Posterior vena cava (tissue), 2 donors: Measurements from ENCODE around the gene FGF1. TPM values are rescaled to one million over a fixed set of nuclear protein-coding genes. Genes with fewer than 3 reads are reported as not detected.
A peak's percentile ranks its signal among the peaks of the same experiment; 100 is the strongest.

Source experiments
- DNase-seq: peaks from one replicate; pipeline ENCODE4 v3.0.0-alpha.2; 2020; ENCODE audit warnings: low spot score
- intact Hi-C, 2 donors: fragments of 100-400 bp; cut with DNase I; formaldehyde crosslinking; loops; one replicate each; pipeline versions ENCODE4 v1.14.1 to v1.14.2; 2022 to 2023
- long read RNA-seq, 2 donors: library from polyadenylated mRNA; unstranded; transcript quantifications; one replicate each; pipeline ENCODE4 v2.0.0, GENCODE V29; 2020 to 2021
- total RNA-seq, 2 donors: library from RNA; stranded (reverse); fragmentation: NEBNext Ultra II Directional; extraction: Animal tissue kit (Norgen Biotek cat#: 25700); gene quantifications; one replicate each; pipeline ENCODE4 v1.2.1, GENCODE V29; 2021
- donor health status: DM: yes; HTN: yes; CAD: no.
- donor health status: DM: yes; HTN: yes; CAD: no.

Gene FGF1
- 1 to 10 TPM; 2.3 to 5.0 TPM for total RNA-seq
- long read RNA-seq, donor 1, partial matches to known transcripts = 0 of 3 reads
- long read RNA-seq, donor 1, other reads (novel, unspliced or antisense) = 3 of 3 reads
- long read RNA-seq, donor 2, partial matches to known transcripts = 0 of 1 reads
- long read RNA-seq, donor 2, other reads (novel, unspliced or antisense) = 0 of 1 reads

GRCh38 chr5:142685418-142686209 lies at the start of gene FGF1:
Gene FGF1, minus strand, starts transcription at chr5:142686090. Its CDS starts 71,963 bp downstream, at chr5:142614127.
- intact Hi-C loops = no loop called here
- peak; percentile 69 for DNase-seq

DNA sequence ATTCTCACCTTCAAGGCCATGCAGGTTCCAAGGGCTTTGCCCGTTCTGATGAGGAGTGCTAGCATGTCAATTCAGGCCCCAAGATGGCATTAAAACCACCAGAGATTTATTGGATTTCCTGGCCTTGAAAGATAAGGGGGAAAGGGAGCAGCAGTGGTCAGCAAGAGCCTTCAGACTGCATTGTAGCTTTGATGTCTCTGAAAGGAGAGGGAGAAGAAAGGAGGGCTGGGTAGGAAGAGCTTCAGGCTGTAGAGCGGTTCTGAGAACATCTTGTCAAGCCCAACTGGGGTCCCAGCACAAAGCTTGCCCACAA lies 41.8 kb upstream of the FGF1 start:
- no peak for DNase-seq
- intact Hi-C loops = loop anchor here in 1 of 2 donors (10.0 kb wide), 1 partner anchor 47 kb away; the partner anchor contains the start of gene ARHGAP26

- no peak for DNase-seq
- intact Hi-C loops = loop anchor here in 1 of 2 donors (10.0 kb wide), 1 partner anchor 49 kb away; the partner anchor contains the start of gene ARHGAP26
These were observed 40.4 kb upstream of the FGF1 start for GRCh38 chr5:142726188-142726731.

GRCh38 chr5:142725231-142726187 lies 39.6 kb upstream of the FGF1 start:
- no peak for DNase-seq
- intact Hi-C loops = loop anchor here in 1 of 2 donors (10.0 kb wide), 1 partner anchor 49 kb away; the partner anchor contains the start of gene ARHGAP26

DNA sequence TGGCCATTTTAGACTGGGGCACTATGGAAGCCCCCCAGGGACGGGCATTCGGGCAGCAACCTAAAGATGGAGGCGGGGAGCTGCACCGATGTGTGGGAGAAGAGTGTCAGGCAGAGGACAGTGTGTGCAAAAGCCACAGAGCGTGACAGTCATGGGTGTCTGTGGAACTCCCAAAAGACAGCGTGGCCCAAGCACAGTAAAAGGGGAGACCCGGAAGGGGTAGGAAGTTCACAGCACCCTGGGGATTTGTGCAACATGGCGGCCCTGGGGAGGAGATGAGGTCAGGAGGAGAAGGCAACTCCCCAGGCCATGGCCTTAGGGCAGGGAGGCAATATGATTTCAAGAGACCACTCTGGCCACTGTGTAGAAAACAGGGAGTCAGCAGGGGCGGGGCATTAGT lies 38.9 kb upstream of the FGF1 start:
- intact Hi-C loops = loop anchor here in 1 of 2 donors (10.0 kb wide), 1 partner anchor 50 kb away; the partner anchor contains the start of gene ARHGAP26
- no peak for DNase-seq

DNA sequence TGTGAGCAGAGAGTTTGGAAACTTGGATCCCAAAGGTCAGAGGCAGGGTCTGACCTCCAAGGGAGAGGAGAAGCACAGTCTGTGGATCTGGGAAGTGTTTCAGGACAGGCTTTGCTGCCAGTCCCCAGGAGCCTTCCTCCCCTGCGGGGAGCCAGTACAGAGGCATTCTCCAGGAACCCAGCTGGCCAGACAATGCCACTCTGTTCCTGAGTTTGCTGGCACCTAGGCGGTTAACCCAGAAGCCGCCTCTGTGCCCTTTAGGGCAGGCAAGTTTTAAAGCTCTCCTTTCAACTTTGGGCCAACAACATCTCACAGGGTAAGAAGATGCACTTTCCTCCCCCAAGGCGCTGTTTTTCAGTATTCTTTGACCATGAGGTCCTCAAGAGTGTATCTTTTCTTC lies 37.0 kb upstream of the FGF1 start:
- intact Hi-C loops = loop anchor here in 1 of 2 donors (10.0 kb wide), 1 partner anchor 52 kb away; the partner anchor contains the start of gene ARHGAP26
- DNase-seq = no peak

DNA sequence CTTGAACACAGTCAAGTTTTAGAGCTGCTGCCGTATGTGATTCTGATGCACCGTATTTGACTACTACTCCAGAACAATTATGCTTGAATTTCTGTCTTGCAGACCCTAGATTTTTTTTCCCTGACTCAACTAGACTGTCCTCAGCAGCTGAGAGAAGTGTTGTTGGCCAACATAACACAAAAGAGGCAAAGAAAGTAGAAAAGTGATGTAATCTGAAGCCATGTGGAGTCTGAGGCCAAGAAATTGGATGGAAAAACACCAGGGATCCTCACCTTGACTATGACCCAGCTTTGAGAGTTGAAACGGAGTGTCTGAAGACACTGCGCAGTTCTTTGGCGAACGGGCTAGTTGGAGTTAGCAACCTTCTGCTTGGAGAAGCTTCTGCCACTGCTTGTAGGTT lies 36.3 kb upstream of the FGF1 start:
- no peak for DNase-seq
- intact Hi-C loops = loop anchor here in 1 of 2 donors (10.0 kb wide), 1 partner anchor 53 kb away; the partner anchor contains the start of gene ARHGAP26

DNA sequence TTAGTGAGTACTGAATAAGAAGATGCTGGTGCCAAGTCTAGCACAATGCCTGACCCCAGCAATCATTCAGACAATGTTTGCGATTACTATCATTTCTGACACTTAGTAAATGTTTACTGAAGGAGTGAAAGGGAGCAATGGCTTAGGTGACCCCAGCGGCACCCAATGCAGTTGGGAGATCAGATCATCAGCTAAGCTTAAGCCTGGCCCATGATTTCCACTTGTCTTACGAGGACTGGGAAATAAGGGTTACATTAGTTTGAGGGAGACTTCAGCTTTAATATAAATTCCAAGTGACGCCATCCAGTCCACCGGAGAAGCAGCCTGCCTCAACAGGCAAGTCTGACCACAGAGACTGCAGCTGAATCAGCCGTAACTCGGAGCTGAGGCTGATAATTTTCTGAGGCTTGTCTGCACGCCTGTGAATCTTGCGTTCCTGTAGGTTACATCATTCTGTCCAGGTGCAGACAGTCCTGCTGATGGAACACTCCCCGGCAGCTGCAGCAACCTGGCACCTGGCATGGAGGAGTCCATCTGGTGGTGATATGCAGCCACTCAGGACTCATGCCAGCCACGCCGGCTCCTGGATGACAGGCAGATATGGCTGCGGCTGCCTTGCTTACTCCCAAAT lies 34.9 kb upstream of the FGF1 start:
- no peak for DNase-seq
- intact Hi-C loops = loop anchor here in 1 of 2 donors (10.0 kb wide), 1 partner anchor 54 kb away; the partner anchor contains the start of gene ARHGAP26

GRCh38 chr5:142719836-142720370 lies 34.0 kb upstream of the FGF1 start:
- no peak for DNase-seq
- intact Hi-C loops = loop anchor here (2.0 to 10.0 kb wide), 4 partner anchors 55 to 162 kb away; partner anchors contain the start of gene ARHGAP26 (in 1 of the 2)

DNA sequence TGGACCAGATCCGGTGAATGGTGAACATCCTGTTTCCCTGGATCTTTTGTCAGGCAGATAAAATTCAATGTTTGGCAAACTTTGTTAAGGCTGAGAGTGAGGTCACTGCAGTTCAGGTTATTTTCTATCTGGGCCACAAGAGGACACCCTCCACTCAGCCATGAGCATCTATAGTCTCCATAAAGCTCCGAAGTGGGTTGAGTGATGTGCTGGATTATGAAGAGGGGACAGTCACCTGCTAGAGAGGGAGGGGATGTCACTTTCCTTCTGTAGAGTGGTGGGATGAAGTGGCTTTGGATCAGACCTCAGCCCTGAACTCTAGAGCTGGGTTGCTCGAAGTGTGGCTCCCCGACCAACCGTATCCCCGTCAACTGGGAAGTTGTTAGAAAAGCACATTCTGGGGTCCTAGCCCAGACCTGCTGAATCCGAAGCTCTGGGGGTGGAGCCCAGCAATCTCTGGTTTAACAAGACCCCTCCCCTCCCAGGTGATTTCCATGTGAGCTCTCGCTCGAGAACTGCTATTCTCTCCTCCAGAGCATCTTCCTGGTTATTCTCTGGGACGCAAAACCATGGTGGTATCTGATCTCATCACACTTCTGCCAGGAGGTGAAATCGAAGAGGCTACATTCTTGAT lies 31.8 kb upstream of the FGF1 start:
- peak; percentile 53 for DNase-seq
- intact Hi-C loops = loop anchor here (2.0 to 5.0 kb wide), 3 partner anchors 150 to 165 kb away; no protein-coding TSS in a partner anchor

DNA sequence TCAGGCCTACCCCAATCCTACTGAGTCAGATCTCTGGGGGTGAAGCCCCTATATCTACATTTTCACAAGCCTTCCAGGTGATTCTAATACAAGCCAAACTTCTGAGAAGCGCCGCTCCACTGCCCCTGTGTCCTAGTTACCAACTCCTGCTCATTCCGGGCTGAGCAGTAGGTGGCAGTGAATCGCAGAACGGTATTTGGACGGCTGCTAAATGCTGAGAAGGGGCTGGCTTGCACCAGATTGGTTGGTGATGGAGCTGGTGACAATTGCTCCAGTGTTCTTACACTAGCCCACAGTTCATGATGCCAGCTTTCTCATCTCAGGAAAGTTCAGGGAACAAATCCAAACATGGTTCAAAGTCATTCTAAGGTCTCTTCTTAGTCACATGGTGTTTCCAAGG lies 31.1 kb upstream of the FGF1 start:
- intact Hi-C loops = loop anchor here in 1 of 2 donors (5.0 kb wide), 2 partner anchors 150 to 165 kb away; no protein-coding TSS in a partner anchor
- DNase-seq = peak; percentile 78

DNA sequence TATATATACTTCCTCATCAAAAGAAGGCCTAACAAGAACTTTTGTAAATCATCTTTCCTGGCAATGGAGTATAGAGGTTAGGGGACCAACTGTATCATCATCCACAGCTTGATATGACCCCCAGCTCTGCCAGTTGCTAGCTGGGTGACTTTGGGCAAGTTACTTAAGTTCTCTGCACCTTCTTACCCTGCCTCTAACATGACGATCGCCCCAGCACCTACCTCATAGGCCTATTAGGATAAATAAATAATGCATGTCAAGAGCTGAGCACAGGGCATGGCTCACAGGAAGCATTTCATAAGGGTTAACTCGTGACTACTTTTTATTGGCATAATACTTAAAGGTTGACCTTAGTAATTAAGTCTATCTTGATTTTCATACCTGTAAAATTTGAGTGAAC lies 29.4 kb upstream of the FGF1 start:
- intact Hi-C loops = loop anchor here in 1 of 2 donors (5.0 kb wide), 2 partner anchors 152 to 167 kb away; no protein-coding TSS in a partner anchor
- DNase-seq = peak; percentile 50

DNA sequence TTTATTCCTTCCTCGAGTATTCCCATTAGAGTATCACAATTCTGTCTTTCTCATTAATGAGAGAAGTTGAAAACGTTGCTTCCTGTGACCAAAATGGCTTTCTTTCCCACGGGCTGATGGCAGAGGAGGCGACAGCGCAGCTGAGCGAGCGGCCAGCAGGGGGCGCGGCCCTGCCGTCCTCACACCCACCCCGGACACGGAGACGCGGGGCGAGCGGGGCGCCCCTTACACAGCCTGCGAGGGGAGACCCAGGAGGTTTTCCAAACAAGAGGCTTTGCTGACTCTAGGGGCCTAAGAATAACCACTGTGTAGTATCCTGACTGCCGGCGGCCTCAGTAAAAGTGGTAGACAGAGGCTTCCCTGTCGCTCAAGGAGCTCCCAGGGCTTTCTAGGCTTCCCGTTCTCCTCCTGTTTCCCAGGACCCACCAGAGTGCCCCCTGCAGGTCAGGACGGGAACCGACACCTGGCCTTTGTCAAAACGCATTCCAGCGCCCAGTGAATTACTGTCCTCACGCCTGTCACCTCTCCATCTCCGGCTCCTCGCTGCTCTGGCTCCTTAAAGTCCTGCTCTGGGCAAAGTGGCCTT lies 27.3 kb upstream of the FGF1 start:
- intact Hi-C loops = no loop called here
- DNase-seq = peak; percentile 95

- no peak for DNase-seq
- intact Hi-C loops = no loop called here
These were observed 17.3 kb upstream of the FGF1 start for GRCh38 chr5:142703153-142703552.

- no peak for DNase-seq
- intact Hi-C loops = no loop called here
These were observed 15.9 kb upstream of the FGF1 start for GRCh38 chr5:142701673-142702311.

DNA sequence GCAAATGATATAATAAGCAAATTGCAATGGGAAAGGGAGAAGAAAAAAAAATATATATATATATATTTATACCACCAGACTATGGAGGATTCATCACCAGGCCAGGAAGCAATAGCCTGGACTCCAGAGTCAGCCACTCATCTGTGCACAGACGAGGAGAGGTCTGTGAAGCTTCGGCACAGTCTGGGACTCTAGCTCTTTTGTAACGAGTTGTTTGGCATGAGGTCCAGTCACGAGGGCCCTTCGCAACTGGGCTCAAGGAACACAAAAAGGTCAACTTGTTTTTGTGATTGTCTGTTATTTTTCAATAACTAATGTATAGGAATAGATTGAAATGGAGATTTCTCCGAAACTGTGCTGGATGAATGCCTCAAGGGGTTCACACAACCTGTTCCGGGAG lies 14.7 kb upstream of the FGF1 start:
- peak; percentile 12 for DNase-seq

More for the DNA sequence above, 14.7 kb upstream of the FGF1 start:
- intact Hi-C loops = no loop called here
